HFFc6 (cell line): ENCODE results near the gene PEPD. TPM values are rescaled to one million over a fixed set of nuclear protein-coding genes. Genes with fewer than 3 reads are reported as not detected.
"Not testable (repeated sequence)": the region's sequence is repeated elsewhere in the genome, so short reads cannot be mapped to it uniquely, and the experiment has no call there.

Experiments used
- DNase-seq: peaks from one replicate; pipeline ENCODE4 v3.0.0-alpha.2; 2018
- H3K27ac Mint-ChIP-seq: 2 replicates; pipeline ENCODE4 v1.8.0; 2020; ENCODE audit warnings: mild to moderate bottlenecking, mixed read lengths
- H3K27me3 Mint-ChIP-seq: 2 replicates; pipeline ENCODE4 v1.8.0; 2021; ENCODE audit warnings: mild to moderate bottlenecking, moderate library complexity, mixed read lengths; ENCODE audit not compliant: insufficient read depth
- H3K36me3 Mint-ChIP-seq: 2 replicates; pipeline ENCODE4 v1.8.0; 2021; ENCODE audit warnings: low read depth, mixed read lengths
- H3K4me1 Mint-ChIP-seq: 2 replicates; pipeline ENCODE4 v1.8.0; 2020; ENCODE audit warnings: low read depth, mixed read lengths
- H3K4me3 Mint-ChIP-seq: 2 replicates; pipeline ENCODE4 v1.8.0; 2020; ENCODE audit warnings: mild to moderate bottlenecking, moderate library complexity, mixed read lengths
- H3K9me3 Mint-ChIP-seq: 2 replicates; pipeline ENCODE4 v1.8.0; 2020; ENCODE audit warnings: mild to moderate bottlenecking, mixed read lengths
- CTCF ChIP-seq: fragments of 200-600 bp; sonication (generic); IDR thresholded peaks from 2 replicates; pipeline ENCODE4 v1.5.0; 2021; ENCODE audit warnings: antibody characterized with exemption, mild to moderate bottlenecking
- total RNA-seq, 6 experiments: library from RNA; stranded (reverse); fragmentation: NEBNext Ultra II Directional; extraction: Animal tissue kit (Norgen Biotek cat#: 25700); gene quantifications; 2 replicates in 1 of 6; 3 replicates in 5 of 6; pipeline ENCODE4 v1.2.3, GENCODE V29; 2021

The PEPD gene
- total RNA-seq, 6 experiments from 2014 or later: 57.0 to 76.9 (median 67.6) TPM

- no peak for DNase-seq
- no peaks in the 10 kb centered on the region for H3K9me3 Mint-ChIP-seq
- no peaks in the 10 kb centered on the region for H3K36me3 Mint-ChIP-seq
- no peaks in the 10 kb centered on the region for H3K4me1 Mint-ChIP-seq
- peaks cover 2% of the 10 kb centered on the region for H3K27me3 Mint-ChIP-seq
- H3K4me3 Mint-ChIP-seq: no peak overlapping the region
- TF ChIP-seq CTCF: no peak
- H3K27ac Mint-ChIP-seq: no peak overlapping the region
Measured at GRCh38 chr19:33492951-33493350, 28.6 kb downstream of the PEPD start.

- H3K4me1 Mint-ChIP-seq: no peaks in the 10 kb centered on the region
- no peak for DNase-seq
Measured at GRCh38 chr19:33492090-33492489, 29.5 kb downstream of the PEPD start.

GRCh38 chr19:33490596-33490995, 31.0 kb downstream of the PEPD start:
- not testable (repeated sequence) for DNase-seq, H3K36me3 Mint-ChIP-seq, H3K27me3 Mint-ChIP-seq, H3K4me1 Mint-ChIP-seq, H3K27ac Mint-ChIP-seq, H3K4me3 Mint-ChIP-seq, H3K9me3 Mint-ChIP-seq

More at GRCh38 chr19:33492090-33492489, 29.5 kb downstream of the PEPD start:
- Mint-ChIP-seq H3K9me3 (no peaks in the 10 kb centered on the region), H3K27me3 (peaks cover 2% of the 10 kb centered on the region), H3K27ac (no peak overlapping the region), H3K4me3 (no peak overlapping the region), H3K36me3 (no peaks in the 10 kb centered on the region)
- TF ChIP-seq CTCF: no peak

GRCh38 chr19:33490041-33490451, 31.5 kb downstream of the PEPD start:
- Mint-ChIP-seq H3K4me3 (no peak overlapping the region), H3K27me3 (peaks cover 4% of the 10 kb centered on the region), H3K36me3 (no peaks in the 10 kb centered on the region), H3K9me3 (no peaks in the 10 kb centered on the region), H3K4me1 (no peaks in the 10 kb centered on the region), H3K27ac (no peak overlapping the region)
- TF ChIP-seq CTCF: no peak
- no peak for DNase-seq

GRCh38 chr19:33488826-33489225, 32.8 kb downstream of the PEPD start:
- no peaks in the 10 kb centered on the region for H3K9me3 Mint-ChIP-seq
- H3K27ac Mint-ChIP-seq: no peak overlapping the region
- H3K36me3 Mint-ChIP-seq: 0 out of 2 replicates have a peak, but pooled peaks cover 9% of the 10 kb centered on the region
- H3K4me1 Mint-ChIP-seq: no peaks in the 10 kb centered on the region
- no peak overlapping the region for H3K4me3 Mint-ChIP-seq
- peaks cover 4% of the 10 kb centered on the region; the same call in 1 of the 2 replicates for H3K27me3 Mint-ChIP-seq
- TF ChIP-seq CTCF: no peak
- no peak for DNase-seq

- H3K27ac Mint-ChIP-seq: no peak overlapping the region
- H3K4me1 Mint-ChIP-seq: no peaks in the 10 kb centered on the region
- H3K36me3 Mint-ChIP-seq: peaks cover 15% of the 10 kb centered on the region
- no peak for DNase-seq
- TF ChIP-seq CTCF: no peak
- H3K9me3 Mint-ChIP-seq: peaks cover 2% of the 10 kb centered on the region; the same call in 1 of the 2 replicates
- H3K4me3 Mint-ChIP-seq: no peak overlapping the region
- peaks cover 4% of the 10 kb centered on the region; the same call in 1 of the 2 replicates for H3K27me3 Mint-ChIP-seq
Measured at GRCh38 chr19:33487901-33488800, 33.4 kb downstream of the PEPD start.
